NCI-H1694 treated with DMSO at 0.1 percent for 48 hours (cell line): Measurements from ENCODE around the gene CD63.

Experiments
- DNase-seq: peaks from one replicate; lab custom pipeline; 2025; lab: John Stamatoyannopoulos, UW

The CD63 gene

GRCh38 chr12:55686366-55687010 is 42.3 kb downstream of the CD63 start:
- no peak for DNase-seq

- no peak for DNase-seq
Observed at GRCh38 chr12:55685671-55686070, 43.1 kb downstream of the CD63 start.

- no peak for DNase-seq
Observed at GRCh38 chr12:55684761-55685370, 43.9 kb downstream of the CD63 start.

DNA sequence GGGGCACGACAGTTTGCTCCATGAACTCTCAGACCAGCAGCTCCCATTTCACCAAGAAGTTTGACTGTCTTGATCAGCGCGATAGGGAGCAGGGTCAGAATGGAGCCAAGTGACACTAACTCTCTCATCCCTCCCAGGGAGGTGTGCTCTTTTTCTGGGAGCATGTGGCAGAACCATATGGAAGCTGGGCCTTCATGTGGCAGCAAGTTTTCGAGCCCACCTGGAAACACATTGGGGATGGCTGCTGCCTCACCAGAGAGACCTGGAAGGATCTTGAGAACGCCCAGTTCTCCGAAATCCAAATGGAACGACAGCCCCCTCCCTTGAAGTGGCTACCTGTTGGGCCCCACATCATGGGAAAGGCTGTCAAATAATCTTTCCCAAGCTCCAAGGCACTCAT is 45.1 kb downstream of the CD63 start:
- DNase-seq = no peak

GRCh38 chr12:55682087-55682796 is 46.6 kb downstream of the CD63 start:
- no peak for DNase-seq

DNA sequence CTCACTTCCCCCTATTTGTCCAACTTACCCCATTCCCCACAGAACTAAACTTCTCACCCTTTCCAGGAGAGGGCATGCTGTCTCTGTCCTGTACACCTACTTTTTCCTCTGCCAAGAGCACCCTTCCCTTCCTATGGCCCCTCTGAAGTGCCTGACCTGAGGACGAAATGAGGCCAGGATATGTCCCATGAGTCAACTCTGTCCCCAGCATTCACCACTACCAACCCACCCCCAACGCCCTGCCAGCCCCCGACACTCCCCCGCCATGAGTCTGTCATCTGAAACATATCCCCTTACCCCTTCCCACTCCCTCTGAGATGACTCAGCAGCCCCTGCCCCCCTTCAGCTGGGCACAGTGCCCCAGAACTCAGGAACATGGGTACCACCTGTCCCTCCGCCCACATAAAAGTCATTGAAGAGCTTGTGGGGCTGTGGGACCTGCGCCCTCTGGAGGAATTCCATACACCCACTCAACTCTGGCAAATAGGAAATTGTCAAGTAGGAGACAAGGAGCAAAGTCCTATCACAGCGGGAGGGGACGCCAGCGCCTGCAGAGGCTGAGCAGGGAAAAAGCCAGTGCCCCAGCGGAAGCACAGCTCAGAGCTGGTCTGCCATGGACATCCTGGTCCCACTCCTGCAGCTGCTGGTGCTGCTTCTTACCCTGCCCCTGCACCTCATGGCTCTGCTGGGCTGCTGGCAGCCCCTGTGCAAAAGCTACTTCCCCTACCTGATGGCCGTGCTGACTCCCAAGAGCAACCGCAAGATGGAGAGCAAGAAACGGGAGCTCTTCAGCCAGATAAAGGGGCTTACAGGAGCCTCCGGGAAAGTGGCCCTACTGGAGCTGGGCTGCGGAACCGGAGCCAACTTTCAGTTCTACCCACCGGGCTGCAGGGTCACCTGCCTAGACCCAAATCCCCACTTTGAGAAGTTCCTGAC is 47.4 kb downstream of the CD63 start:
- DNase-seq = no peak

GRCh38 chr12:55679691-55680090 is 49.1 kb downstream of the CD63 start:
- DNase-seq = no peak

DNA sequence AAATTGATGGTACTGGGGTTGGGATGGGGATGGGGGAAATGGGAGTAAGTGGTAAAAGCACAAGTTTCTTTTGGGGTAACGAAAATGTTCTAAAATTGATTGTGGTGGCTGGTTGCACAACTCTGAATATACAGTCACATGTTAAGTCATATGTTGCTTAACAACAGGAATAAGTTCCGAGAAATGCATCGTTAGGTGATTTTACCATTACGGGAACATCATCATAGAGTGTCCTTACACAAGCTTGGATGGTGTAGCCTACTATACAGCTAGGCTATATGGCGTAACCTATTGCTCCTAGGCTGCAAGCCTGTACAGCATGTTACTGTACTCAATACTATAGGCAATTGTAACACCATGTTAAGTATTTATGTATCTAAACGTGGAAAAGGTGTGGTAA is 52.1 kb downstream of the CD63 start:
- DNase-seq = no peak

DNA sequence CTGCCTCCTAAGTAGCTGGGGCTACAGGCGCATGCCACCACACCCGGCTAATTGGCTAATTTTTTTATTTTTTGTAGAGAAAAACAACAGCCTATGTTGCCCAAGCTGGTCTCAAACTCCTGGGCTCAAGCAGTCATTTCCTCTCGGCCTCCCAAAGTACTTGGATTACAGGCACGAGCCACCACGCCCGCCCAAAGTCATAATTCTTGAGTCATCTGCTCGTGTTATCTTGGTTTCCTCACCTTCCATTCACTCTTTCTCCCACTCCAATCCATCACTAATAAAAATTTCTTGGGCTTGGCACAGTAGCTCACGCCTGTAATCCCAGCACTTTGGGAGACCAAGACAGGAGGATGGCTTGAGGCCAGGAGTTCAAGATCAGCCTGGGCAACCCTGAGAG is 53.1 kb downstream of the CD63 start:
- no peak for DNase-seq
